IMR-90 (cell line): ENCODE results near the gene ADM.

Experiments used
- CHD1 ChIP-seq: IDR thresholded peaks from 2 replicates; pipeline ENCODE4 v1.6.1; 2012; ENCODE audit warnings: low read depth, low read length, improper control_type of control experiment
- CTCF ChIP-seq: conservative IDR thresholded peaks from 2 replicates; pipeline ENCODE4 v1.5.1; 2012; ENCODE audit warnings: mild to moderate bottlenecking, low read depth, low read length, improper control_type of control experiment
- ELK1 ChIP-seq: fragments of 150-350 bp; IDR thresholded peaks from 2 replicates; pipeline ENCODE4 v1.6.1; 2016; ENCODE audit warnings: low read depth, mild to moderate bottlenecking, low read length, moderate library complexity, borderline replicate concordance
- MAFK ChIP-seq: IDR thresholded peaks from 2 replicates; pipeline ENCODE4 v1.6.1; 2012; ENCODE audit warnings: low read depth, low read length, improper control_type of control experiment
- POLR2A ChIP-seq: IDR thresholded peaks from 2 replicates; pipeline ENCODE4 v1.6.1; 2012; ENCODE audit warnings: mild to moderate bottlenecking, low read depth, low read length
- RAD21 ChIP-seq: IDR thresholded peaks from 2 replicates; pipeline ENCODE4 v1.6.1; 2012; ENCODE audit warnings: low read length, improper control_type of control experiment

- no peak for TF ChIP-seq POLR2A
- TF ChIP-seq RAD21: no peak
- no peak for TF ChIP-seq CTCF
- no peak for TF ChIP-seq ELK1
- no peak for TF ChIP-seq CHD1
- peak; percentile 19; the same call in 1 of the 2 replicates for TF ChIP-seq MAFK
Observed at GRCh38 chr11:10333490-10333889, 28.6 kb downstream of the ADM start.
